EH (cell line): ENCODE data around the gene PRELID2.
"Not testable (repeated sequence)": the region's sequence is repeated elsewhere in the genome, so short reads cannot be mapped to it uniquely, and the experiment has no call there.

ENCODE experiments used
- DNase-seq: peaks from one replicate; pipeline ENCODE4 v3.0.0-alpha.2; 2015; ENCODE audit warnings: low read depth

Gene PRELID2

DNA sequence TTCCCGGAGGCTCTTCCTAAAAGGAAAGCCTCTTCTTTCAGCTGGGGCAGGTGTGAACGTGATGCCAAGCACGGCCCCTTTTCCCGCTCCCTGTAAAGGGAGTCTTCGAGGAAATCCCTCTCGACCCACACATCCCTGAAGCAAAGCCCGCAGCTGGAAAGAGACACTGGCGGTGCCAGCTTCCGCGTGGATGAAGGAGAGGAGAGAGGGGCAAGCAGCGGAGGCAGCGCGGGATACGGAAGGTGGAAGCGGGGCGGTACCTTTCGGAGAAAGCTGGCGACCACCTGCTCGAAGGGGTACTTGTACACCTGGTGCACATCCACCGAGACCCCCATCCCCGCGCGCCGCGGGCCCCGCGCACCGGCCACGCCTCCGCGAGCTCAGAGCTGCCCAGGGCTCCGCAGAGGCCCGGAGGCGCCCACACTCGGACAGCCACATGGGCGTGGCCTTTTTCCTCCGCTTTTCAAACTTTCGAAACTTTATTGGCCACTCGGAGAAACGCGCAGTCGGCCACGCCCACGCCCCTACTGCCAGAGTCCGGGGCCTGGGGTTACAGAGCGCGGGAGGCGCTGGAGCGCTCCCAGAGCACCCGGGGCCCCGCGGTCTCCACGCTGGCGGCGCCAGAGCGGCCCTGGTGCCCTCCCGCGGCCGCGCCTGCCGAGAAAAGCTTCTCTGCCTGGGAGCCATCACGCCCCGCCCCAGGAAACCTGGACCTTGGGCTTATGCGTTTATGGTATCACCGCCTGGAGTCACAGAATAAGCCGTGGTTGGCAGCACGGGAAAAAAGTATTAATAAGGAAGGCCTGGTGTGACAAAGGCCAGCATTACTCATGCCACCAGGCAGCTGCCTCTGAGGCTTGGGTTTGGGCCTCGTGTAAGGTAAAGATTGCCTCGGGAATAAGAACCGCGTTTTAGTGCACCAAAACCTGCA, at the start of gene PRELID2:
Gene PRELID2, minus strand, starts transcription at position 426 of the 931 bp plus-strand sequence. Its CDS starts 91 bp downstream, at position 335.
- DNase-seq = peak; percentile 88

DNA sequence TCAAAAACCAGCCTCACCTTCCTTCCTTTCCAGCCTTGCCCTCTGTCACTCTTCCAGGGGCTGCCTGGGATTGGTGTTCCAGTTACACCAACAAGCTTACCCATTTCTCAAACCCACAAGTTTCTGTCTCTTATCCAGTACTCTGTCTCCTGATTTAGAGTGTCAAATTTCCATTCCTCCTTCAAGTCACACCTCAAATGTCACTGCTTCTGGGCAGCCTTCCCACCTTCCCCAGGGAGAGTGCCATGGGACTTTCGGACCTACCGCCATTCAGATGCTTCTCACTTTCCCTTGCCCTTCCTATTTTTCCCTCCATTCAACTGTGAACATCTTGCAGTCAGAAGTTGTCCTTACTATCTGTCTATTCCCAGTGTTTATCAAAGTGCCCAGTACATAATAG, 39.6 kb upstream of the PRELID2 start:
- DNase-seq = no peak

DNA sequence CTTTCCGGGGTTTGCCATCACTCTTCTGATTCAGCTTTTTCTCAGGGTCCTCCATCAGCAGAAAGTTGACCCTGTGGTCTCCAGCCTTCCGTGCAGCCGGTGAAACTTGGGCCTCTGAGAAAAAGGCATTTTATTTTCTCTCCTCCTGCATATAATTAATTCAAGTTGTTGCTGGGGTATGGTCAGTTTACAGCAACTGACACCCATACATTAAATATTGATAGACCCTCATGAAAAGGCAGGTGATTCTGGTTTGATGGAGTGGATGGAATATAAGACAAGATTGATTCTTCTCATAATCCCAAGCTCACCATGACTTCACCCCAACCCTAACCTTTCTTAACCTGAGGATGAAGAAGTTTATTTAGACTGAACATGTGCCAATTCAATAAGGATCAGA, 37.8 kb upstream of the PRELID2 start, which contains the start of gene GRXCR2:
Gene GRXCR2, minus strand, starts transcription at position 101 of the 400 bp plus-strand sequence. Its CDS starts 46 bp downstream, at position 55.
- no peak for DNase-seq

DNA sequence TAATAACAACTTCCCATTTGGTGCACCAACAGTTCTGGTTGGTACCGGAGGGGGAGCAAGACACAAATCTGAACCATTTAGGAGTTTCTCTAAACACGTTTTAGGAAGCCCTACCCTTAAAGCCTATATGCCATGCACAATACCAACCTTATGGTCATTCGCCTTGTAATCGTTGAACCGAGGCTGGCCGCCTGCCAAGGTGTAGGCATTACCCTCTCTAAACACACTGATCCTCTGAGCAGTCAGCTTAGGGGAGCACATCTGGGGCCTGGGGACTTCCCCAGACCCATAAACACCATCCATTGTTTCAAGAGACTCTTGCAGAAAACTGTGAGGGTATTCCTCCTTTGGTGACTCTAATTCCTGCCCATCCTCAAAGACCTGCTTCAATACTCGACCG, 37.3 kb upstream of the PRELID2 start:
- no peak for DNase-seq

DNA sequence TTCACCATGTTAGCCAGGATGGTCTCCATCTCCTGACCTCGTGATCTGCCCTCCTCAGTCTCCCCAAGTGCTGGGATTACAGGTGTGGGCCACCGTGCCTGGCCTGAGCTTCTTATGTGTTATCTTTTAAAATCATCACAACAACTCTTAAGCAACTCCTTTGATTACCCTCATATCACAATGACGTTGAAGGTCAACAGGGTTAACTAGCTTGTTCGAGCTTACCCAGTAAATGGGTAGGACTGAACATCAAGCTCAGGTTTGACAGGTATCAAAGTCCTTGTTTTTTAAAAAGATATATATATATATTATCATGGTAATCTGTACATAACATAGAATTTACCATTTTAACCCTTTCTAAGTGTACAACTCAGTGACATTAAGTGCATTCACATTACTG, 34.6 kb upstream of the PRELID2 start:
- no peak for DNase-seq

DNA sequence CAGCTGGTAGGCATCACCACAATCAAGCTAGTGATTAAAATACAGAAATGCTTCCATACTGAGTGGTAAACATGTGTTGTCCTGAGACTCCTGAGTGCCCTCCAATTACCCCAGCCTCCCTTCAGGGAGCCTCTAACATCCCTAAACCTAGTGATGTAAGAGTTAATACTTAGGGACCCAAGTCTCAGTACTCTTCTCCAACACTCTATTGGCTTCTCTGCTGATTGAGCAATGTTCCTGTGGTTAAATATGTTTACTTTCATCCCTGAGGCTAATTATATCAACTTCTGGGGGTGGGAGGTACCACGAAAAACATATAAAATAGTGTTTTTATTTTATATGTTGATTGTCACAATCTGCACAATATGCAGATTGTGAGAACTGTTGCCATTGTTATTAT, 32.7 kb upstream of the PRELID2 start:
- no peak for DNase-seq

DNA sequence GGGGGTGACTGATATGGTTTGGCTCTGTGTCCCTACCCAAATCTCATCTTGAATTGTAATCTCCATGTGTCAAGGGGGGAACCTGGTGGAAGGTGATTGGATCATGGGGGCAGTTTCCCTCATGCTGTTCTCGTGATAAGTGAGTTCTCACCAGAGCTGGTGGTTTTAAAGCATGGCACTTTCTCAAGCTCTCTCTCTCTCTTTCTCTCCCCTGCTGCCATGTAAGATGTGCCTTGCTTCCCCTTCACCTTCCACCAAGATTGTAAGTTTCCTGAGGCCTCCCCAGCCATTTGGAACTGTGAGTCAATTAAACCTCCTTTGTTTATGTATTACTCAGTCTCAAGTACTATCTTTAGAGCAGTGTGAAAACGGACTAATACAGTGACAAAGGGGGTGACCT, 29.3 kb upstream of the PRELID2 start:
- not testable (repeated sequence) for DNase-seq

DNA sequence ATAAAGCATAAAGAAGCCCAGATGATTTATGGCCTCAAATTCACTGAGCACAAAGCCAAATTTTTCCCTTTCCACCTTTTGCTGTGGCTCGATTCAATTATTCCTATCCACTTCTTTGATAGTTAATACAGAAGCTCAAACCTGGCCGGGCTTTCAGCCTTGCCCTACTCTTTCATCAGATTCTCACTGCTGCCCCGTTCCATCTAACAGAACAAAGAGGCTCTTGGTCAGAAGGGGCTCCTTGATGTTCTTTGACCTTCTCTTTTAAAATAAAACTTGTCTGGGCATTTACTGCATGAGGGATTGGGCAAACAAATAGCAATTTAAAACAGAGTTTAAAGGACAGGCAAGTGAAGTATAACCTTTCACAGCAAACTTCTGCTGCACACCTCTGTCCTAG, 27.9 kb upstream of the PRELID2 start:
- no peak for DNase-seq

DNA sequence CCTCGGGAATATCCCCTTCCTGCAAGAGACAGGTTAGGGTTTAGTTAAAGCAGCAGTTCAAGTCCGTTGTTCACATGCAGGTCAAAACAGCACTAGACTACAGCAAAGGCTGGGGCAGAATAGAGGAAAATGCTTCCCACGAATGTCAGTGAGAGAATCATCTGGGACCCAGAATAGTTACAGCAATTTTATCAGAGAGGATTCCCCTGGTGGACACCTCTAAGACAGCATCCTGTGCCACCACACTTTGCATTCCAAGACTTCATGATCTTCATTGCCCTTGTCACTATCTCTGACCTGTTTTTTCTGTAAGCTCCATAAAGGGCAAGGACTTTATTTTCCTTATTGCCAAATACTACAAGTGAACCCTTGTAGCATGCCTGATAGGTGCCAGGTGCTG, 24.8 kb upstream of the PRELID2 start:
- no peak for DNase-seq

DNA sequence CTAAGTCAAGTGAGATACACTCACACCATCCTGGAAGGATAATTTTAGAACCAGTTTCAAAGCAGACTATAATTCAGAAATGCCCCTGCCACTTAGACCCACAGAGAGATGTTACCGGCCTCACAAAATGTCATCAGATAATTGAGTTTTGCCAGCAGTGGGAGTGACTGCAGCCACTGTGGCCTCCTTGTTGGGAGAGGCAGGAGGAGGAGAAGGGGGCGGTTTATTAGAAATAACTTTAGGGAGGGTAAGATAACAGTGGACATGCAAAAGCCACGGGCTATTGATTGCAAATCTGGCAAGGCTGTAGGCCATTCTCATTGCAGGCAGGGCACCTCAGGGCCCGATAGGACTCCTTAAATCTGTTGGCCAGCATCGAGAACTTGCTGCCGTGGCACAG, 24.3 kb upstream of the PRELID2 start:
- no peak for DNase-seq

DNA sequence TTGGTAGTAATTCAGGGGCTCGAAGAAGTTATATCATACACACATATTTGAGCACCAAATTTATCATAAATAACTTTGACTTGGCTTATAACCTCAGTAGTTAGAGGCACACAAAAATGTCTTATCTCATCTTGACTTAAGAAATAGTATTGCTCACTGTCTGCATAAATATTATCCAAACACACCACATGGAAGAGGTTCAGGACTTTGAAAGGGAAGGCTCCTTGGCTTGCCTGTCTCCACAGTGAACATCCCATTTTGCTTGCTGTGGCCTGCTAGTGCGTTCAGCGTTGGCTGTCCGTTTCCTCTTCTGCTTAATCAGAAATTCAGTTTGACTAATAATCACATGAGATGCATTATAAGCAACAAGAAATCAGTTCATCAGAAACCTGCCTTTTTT, 23.8 kb upstream of the PRELID2 start:
- peak; percentile 25 for DNase-seq

DNA sequence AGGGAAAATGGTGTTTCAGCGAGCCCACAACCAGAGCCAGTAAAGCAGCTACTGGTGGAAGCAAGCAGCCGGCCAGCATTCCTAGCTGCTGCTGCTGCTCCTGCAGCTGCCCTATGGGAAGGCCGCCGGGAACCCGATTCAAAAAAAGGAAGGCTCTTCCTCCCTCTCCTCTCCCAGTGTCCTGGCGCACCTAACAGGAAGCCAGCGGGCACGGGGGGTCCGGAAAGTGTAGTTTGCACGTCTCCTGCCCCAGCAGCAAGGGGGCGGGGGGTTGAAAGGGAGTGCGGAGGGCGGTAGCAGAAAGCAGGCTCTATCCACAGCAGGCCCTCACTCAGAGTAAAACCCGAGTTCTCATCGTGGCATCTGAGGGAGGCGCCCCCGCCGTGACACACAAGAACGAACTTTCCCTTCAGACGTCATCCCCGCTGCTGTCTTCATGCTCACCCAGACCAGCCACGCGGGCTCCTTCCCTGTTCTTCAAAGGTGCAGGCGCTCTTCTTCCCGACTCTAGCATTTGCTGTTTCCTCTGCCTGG, 21.2 kb upstream of the PRELID2 start:
- DNase-seq = peak; percentile 52

DNA sequence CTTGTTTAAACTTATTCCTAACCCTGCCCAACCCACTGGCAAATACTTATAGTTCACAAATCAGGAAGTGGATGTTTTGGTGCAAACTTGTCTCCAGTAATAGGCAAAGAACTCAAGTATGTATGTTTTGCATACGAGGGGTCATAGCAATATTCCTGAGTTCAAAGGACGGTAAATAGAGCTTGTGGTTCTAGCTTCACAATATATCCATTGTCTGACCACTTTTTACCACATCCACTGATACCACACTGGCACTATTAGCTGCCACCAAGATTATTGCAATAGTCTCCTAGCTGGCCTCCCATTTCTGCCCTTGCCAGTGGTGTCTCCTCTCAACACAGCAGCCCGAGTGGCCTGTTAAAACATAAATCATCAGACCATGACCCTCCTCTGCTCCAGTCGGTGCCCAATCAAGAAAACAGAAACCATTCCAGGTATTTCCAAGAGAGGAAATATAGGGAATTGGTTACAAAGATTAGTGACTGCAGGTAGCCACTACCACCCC, 20.7 kb upstream of the PRELID2 start:
- DNase-seq = no peak

DNA sequence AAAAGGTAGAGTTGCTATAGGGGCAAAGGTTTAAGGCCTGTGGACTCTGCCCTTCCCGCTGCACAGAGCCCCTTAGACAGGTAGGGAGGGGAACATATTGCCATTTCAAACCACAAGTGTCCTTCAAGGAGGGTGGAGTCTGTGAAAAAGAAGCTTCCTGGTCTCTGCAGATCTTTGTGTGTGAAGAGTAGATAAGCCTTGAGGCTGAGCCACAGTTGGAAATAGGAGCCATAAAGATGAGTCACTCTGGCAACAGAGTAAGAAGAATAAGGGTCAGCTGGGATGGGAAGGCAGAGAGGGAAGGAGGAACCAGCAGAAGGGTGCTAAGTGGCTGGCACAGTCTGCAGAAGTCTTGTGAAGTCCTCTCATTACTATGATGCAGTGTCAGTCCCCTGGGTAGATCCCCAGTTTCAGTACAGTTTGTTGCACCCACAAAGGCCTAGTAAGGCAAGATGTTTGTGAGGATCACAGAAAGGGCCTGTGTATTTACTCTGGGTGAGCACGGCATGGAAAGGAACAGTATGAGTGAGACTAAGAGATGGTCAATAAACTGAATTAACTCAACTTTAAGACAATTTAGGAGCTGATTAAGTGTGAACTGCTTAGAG, 19.6 kb upstream of the PRELID2 start:
- DNase-seq = peak; percentile 88

DNA sequence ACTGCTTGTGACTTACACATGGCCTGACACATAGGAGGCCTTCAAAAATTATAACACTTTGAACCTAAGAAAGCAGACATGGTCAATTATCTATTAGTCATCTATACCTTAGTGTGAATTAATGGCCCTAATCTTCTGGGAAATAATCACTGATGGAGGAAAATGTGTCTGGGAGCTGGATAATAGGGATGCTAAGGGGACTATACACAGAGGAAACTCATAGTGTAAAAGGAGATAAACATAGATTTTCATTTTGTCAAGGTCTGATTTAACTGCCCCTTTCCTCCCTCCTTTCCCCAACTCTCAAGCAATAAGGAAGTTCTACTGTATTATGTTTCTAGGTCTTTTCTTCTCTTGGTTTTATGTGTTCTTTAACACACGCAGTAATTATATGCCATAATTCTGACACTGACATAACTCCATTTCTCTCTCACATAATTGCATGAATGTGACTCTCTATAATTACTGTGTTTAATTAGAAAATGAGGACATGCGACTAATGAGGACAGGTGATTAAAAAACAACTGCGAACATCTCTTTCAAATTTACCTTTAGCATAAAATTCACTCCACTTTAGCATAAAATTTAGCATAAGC, 18.7 kb upstream of the PRELID2 start:
- no peak for DNase-seq

DNA sequence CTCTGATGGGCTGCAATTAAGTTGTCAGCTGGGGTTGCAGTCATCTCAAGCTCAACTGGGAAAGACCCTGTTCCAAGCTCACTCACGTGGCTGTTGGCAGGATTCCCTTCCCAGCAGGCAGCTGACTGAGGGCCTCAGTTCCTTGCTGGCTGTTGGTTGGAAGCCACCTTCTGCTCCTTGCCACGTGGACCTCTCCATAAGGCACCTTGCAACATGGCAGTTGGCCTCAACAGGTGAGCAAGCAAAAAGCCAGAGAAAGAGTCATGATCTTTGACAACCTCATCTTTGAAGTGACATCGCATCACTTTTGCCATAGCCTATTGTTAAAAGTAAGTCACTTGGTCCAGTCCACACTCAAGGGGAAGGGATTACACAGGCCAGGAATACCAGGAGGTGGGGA, 17.8 kb upstream of the PRELID2 start:
- DNase-seq = no peak

DNA sequence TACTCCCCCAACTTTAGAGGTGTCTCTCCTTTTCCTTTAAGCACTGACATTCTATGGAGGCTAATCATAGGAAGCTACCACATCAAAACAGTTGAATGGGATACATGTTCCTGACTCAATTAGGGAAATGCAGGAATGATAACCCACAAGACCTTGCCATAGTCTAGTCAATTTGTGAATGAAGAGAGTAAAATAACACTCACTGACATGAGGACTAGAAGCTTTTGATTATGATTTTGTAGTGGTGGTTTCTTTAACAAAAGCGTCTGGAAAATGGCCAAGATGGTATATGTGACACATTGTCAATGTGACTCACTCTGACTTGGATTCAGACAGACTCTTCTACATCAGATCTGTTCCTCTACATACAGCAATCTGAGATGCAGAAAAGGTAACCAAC, 13.7 kb upstream of the PRELID2 start:
- peak; percentile 42 for DNase-seq

DNA sequence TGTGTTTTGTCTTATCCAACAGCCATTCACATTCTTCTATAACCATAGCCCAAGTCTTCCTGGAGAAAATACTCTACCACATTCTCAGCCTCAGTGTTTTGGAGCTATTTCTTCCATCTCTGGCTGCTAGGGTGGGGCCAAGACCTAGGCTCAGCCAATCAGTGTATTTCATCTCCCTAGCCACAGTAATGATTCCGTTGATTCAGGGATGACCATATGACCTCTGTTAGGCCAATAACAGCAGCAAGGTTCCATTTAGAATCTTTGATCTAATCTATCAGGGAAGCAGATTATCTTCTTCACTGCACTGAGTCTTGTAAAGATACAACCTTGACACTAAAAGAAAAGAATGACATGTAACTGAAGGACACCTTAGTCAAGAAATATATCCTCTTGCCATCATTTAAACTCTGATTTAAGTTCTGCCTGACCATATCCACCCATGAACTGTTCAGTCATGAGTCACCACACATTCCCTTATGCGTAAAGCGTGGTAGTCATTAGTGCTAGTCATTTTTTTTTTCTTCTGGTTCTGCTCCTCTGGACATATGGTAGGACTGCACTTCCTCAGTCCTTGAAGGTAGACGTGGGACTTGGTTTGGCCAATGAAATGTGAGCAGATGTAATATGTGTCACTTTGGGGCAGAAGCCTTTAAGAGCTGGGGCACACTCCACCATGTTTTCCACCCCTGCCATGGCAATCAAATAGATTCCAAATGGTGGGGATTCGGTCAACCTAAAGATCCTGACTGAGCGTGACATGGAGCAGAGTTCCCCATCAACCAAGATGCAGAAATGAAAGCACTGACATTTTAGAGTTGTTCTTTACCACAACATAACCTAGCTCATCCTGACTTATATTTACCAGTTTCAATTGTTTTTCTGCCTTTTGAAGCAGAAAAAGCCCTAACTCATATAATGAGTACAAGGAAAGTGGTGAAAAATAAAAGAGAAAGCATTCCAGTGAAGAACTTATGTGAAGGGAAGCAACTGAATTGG, 12.7 kb upstream of the PRELID2 start:
- peak; percentile 86 for DNase-seq

DNA sequence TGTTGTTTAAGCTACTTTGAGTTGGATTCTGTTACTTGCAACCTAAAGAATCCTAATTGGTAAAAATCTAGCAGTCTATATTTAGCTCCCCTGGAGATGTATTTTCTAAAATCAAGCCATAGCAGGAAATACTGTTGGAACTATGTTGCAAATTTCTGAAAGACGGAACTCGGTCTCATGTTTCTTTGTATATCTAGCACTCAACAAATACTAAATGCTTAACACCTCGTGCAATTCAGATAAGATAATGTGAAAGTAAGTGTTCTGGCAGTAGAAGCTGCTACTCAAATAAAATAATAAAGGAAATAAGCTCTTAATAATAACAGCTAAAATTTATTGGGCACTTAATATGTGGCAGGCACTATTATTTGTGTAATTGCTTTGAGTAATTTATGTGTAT, 10.9 kb upstream of the PRELID2 start:
- DNase-seq = no peak

DNA sequence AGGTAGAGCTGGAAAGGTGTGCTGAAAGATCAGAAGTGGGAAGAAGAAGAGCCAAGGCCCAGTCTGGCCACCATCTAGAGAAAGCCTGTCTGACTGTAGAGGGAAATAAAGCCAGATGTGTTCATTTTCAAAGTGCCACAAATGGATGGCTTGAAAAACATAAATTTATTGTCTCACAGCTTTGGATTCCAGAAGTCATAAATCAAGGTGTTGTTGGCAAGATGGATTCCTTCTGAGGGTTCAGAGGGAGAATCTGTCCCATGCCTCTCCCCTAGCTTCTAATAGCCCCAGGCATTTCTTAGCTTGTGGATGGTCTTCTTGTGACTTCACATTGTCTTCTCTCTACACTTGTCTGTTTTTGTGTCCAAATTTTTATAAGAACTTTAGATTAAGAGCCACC, 6.2 kb upstream of the PRELID2 start:
- no peak for DNase-seq

DNA sequence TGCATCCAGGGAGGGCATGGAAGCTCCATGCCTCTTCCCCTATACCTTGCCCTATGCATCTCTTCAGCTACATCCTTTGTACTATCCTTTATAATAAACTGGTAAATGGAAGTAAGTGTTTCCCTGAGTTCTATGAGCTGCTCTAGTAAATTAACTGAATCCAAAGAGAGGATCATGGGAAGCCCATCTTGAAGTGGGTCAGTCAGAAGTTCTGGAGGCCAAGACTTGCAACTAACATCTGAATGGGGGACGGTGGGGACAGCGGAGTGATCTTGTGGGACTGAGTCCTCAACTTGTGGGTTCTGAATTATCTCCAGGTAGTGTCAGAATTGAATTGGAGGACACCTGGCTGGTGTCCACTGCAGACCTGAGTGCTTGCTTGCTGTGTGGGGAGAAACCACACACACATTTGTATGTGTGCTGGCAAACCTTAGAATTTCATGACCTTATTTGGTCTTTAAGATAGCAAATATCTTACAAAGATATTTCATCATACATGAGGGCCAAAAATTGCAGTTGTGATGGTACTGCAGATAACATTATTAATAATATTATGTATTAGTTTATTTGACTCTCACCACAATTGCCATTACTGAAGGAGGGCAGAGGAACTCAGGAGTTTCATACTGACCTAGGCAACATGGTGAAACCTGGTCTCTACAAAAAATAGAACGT, 5.5 kb upstream of the PRELID2 start:
- DNase-seq = no peak
